ENCODE measurements around the gene XYLB. TPM values are rescaled to one million over a fixed set of nuclear protein-coding genes. Genes with fewer than 3 reads are reported as not detected.

Gene XYLB
- total RNA-seq, 2 donors from 2014 or later = 7.8 to 49.8 TPM

DNA sequence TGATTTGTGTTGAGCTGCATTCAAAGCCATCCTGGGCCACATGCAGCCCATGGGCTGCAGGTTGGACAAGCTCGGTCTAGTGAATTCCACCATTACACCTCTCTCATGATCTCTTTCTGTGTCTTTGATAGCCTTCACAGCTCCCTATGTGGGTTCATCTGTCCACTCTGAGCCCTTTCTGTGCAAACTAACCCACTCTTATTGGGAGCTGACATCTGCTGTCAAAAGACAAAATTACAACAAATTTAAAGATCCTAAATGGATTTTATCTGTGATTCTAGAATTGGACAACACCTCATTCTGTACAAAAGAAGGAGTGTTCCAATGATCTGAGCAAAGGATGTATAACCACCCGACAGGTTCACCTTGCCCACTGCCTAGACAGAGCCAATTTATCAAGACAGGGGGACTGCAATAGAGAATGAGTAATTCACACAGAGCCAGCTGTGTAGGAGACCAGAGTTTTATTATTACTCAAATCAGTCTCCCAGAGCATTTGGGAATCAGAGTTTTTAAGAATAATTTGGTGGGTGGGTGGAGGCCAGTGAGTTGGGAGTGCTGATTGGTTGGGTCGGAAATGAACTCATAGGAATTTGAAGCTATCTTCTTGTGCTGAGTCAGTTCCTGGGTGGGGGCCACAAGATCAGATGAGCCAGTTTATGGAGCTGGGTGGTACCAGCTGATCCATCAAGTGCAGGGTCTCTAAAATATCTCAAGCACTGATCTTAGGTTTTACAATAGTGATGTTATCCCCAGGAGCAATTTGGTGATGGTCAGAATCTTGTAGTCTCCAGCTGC lies 2.6 kb upstream of the XYLB start:
- no peaks in the 10 kb centered on the region for H3K27me3 ChIP-seq
- H3K27ac ChIP-seq = no peak overlapping the region
- TF ChIP-seq, protein P1, sequence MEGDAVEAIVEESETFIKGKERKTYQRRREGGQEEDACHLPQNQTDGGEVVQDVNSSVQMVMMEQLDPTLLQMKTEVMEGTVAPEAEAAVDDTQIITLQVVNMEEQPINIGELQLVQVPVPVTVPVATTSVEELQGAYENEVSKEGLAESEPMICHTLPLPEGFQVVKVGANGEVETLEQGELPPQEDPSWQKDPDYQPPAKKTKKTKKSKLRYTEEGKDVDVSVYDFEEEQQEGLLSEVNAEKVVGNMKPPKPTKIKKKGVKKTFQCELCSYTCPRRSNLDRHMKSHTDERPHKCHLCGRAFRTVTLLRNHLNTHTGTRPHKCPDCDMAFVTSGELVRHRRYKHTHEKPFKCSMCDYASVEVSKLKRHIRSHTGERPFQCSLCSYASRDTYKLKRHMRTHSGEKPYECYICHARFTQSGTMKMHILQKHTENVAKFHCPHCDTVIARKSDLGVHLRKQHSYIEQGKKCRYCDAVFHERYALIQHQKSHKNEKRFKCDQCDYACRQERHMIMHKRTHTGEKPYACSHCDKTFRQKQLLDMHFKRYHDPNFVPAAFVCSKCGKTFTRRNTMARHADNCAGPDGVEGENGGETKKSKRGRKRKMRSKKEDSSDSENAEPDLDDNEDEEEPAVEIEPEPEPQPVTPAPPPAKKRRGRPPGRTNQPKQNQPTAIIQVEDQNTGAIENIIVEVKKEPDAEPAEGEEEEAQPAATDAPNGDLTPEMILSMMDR (IDR thresholded peaks at IDR 0.05) = no peak
- no peak for TF ChIP-seq POLR2A (IDR thresholded peaks at IDR 0.05)
- no peaks in the 10 kb centered on the region for H3K9me3 ChIP-seq
- intact Hi-C loops (cut with DNase I) = no loop called here
- H3K4me3 ChIP-seq = no peak overlapping the region
- H3K36me3 ChIP-seq (replicated peaks in 1 of 2; ENCODE audit: insufficient read depth in 1 of 2, low read depth in 2 of 2) = no peaks in the 10 kb centered on the region
- WGBS, 2 donors = 83 to 86% methylated on average over 3 of the region's 3 CpGs
- no peak for ATAC-seq
- H3K4me1 ChIP-seq = peaks cover 13% of the 10 kb centered on the region
- DNase-seq = no peak

DNA sequence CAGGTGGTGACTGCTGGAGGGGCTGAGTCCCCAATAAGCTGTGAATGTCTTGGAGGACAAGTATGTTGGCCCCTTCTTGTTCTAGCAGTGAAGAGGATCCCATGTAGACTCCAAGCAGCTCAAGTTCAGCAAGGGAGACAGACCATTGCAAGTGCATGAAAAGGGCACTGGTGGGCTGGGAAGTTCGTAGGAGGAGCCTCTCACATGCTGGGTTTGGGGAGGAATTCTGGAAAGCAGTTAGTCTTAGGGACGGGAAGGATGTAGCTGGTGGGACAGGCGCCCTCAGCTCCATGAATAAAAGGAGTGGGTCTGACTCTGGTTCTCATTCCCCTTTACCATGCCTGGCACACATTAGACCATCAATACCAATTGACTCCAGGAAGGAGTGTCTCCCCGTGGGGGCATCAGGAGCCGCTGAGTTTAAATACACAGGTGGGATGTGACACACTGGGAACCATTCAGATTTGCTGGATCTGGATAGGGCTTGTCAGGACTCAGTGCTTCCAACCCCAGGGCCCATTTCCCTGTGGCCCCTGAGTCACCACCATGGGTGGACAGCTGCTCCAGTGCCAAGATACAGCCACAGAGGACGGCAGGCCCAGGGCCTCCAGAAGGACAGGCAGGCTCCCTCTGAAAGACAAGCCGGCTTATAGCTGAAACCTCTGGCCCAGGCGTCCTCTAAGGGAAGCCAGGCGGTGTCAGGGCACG lies 552 bp upstream of the XYLB start:
- DNase-seq = no peak
- no peaks in the 10 kb centered on the region for H3K9me3 ChIP-seq
- H3K4me1 ChIP-seq = peaks cover 13% of the 10 kb centered on the region
- H3K36me3 ChIP-seq (replicated peaks in 1 of 2; ENCODE audit: insufficient read depth in 1 of 2, low read depth in 2 of 2) = no peaks in the 10 kb centered on the region
- TF ChIP-seq, protein P1 (IDR thresholded peaks at IDR 0.05) = no peak
- TF ChIP-seq POLR2A (IDR thresholded peaks at IDR 0.05) = no peak
- ATAC-seq = peak; percentile 25
- WGBS, 2 donors = 42 to 65% methylated on average over 7 to 10 of the region's 10 CpGs
- no peaks in the 10 kb centered on the region for H3K27me3 ChIP-seq
- H3K4me3 ChIP-seq = no peak overlapping the region
- H3K27ac ChIP-seq = peak overlapping the region; percentile 8 to 73 (median 68)
- intact Hi-C loops (cut with DNase I) = loop anchor here (5.0 kb wide), 1 partner anchor 131 kb away; no protein-coding TSS in a partner anchor

- H3K27me3 ChIP-seq = no peaks in the 10 kb centered on the region
- no peaks in the 10 kb centered on the region for H3K36me3 ChIP-seq (replicated peaks in 1 of 2; ENCODE audit: insufficient read depth in 1 of 2, low read depth in 2 of 2)
- WGBS, 2 donors = 49 to 66% methylated on average over 19 of the region's 19 CpGs
- ATAC-seq (peak; percentile 9), DNase-seq (peak in 2 of 4 donors; percentile 14 to 52)
- H3K4me1 ChIP-seq = peaks cover 13% of the 10 kb centered on the region
- peak overlapping the region in 2 of 4 donors; percentile 69 to 73 for H3K27ac ChIP-seq
- intact Hi-C loops (cut with DNase I) = loop anchor here (5.0 kb wide), 1 partner anchor 130 kb away; no protein-coding TSS in a partner anchor
- no peak for TF ChIP-seq POLR2A (IDR thresholded peaks at IDR 0.05)
- TF ChIP-seq, protein P1 (IDR thresholded peaks at IDR 0.05) = no peak
- H3K4me3 ChIP-seq = peak overlapping the region; percentile 68 to 70
- no peaks in the 10 kb centered on the region for H3K9me3 ChIP-seq
Observed at GRCh38 chr3:38347421-38348200, 1.0 kb downstream of the XYLB start.

- no peak overlapping the region for H3K4me3 ChIP-seq
- ATAC-seq (no peak), DNase-seq (peak in 1 of 4 donors; percentile 13)
- WGBS, 2 donors = 80 to 92% methylated on average over 4 of the region's 4 CpGs
- H3K9me3 ChIP-seq = no peaks in the 10 kb centered on the region
- no peak overlapping the region for H3K27ac ChIP-seq
- intact Hi-C loops (cut with DNase I) = loop anchor here (5.0 kb wide), 1 partner anchor 128 kb away; no protein-coding TSS in a partner anchor
- H3K36me3 ChIP-seq (replicated peaks in 1 of 2; ENCODE audit: insufficient read depth in 1 of 2, low read depth in 2 of 2) = no peaks in the 10 kb centered on the region
- H3K4me1 ChIP-seq = peaks cover 13% of the 10 kb centered on the region
- TF ChIP-seq, protein P1 (IDR thresholded peaks at IDR 0.05) = no peak
- TF ChIP-seq POLR2A (IDR thresholded peaks at IDR 0.05) = no peak
- no peaks in the 10 kb centered on the region for H3K27me3 ChIP-seq
Observed at GRCh38 chr3:38348903-38349302, 2.3 kb downstream of the XYLB start.
